Aorta (tissue), 5 donors: ENCODE measurements around the gene PTGFRN. TPM values are rescaled to one million over a fixed set of nuclear protein-coding genes. Genes with fewer than 3 reads are reported as not detected.

Source experiments
- ATAC-seq: fragments of 200-7000 bp; cut with Tn5 transposase; one replicate; pipeline ENCODE4 v1.9.1; 2022; ENCODE audit warnings: moderate library complexity; ENCODE audit not compliant: low FRiP score
- DNase-seq, 2 donors: peaks; one replicate each; pipeline ENCODE4 v3.0.0-alpha.2; 2020
- H3K27ac ChIP-seq, 2 donors: one replicate each; pipeline ENCODE4 v1.5.1; 2013; ENCODE audit warnings: low read length in 2 of 2, mild to moderate bottlenecking in 2 of 2, moderate library complexity in 2 of 2, control low read depth in 1 of 2, inconsistent platforms in 1 of 2, low read depth in 1 of 2
- H3K27me3 ChIP-seq, 2 donors: one replicate each; pipeline ENCODE4 v1.6.1; 2013; ENCODE audit warnings: control low read depth in 1 of 2, low read length in 1 of 2, mild to moderate bottlenecking in 1 of 2, moderate library complexity in 1 of 2; ENCODE audit not compliant: insufficient read depth in 2 of 2, control insufficient read depth in 1 of 2
- H3K36me3 ChIP-seq, 2 donors: one replicate each; pipeline ENCODE4 v1.6.1; 2013; ENCODE audit warnings: control low read depth in 1 of 2, low read length in 1 of 2, mild to moderate bottlenecking in 1 of 2; ENCODE audit not compliant: insufficient read depth in 2 of 2, control insufficient read depth in 1 of 2
- H3K4me1 ChIP-seq, 2 donors: one replicate each; pipeline ENCODE4 v1.6.1; 2013; ENCODE audit warnings: low read length in 2 of 2, control low read depth in 1 of 2, mild to moderate bottlenecking in 1 of 2, moderate library complexity in 1 of 2; ENCODE audit not compliant: insufficient read depth in 2 of 2, control insufficient read depth in 1 of 2
- H3K4me3 ChIP-seq, 2 donors: one replicate each; pipeline ENCODE4 v1.5.1; 2013; ENCODE audit warnings: low read length in 2 of 2, control low read depth in 1 of 2, mild to moderate bottlenecking in 1 of 2
- H3K9me3 ChIP-seq: one replicate; pipeline ENCODE4 v1.6.1; 2013; ENCODE audit warnings: mild to moderate bottlenecking, low read length; ENCODE audit not compliant: control insufficient read depth
- WGBS, 2 donors: extraction: QIAGEN DNeasy Blood & Tissue Kit; methylation state at CpG; one replicate each; pipeline ENCODE4 v1.1.7; 2013; 5-methylcytosine and 5-hydroxymethylcytosine counted together
- intact Hi-C, 2 donors: fragments of 100-400 bp; cut with DNase I; formaldehyde crosslinking; loops; one replicate each; pipeline versions ENCODE4 v1.14.2 to v1.15.0; 2022
- polyA plus RNA-seq, 2 donors: library from polyadenylated mRNA; stranded (reverse); fragments of 200-250 nt; gene quantifications; one replicate each; pipeline ENCODE4 v1.2.3, GENCODE V29; 2013
- total RNA-seq, 2 donors: library from RNA; stranded (reverse); fragmentation: NEBNext Ultra II Directional; extraction: Animal tissue kit (Norgen Biotek cat#: 25700); gene quantifications; one replicate each; pipeline ENCODE4 v1.2.1, GENCODE V29; 2021
- donor health status: healthy with polysubstance abuse.
- donor health status: Bipolar disorder and iron deficiency.
- donor health status: DM: no; HTN: no; CAD: no.
- donor health status: DM: no; HTN: no; CAD: no.
- donor health status: DM: yes; HTN: yes; CAD: no.

The PTGFRN gene
- total and polyA plus RNA-seq, 4 donors: 3.8 to 75.0 (median 22.5) TPM

DNA sequence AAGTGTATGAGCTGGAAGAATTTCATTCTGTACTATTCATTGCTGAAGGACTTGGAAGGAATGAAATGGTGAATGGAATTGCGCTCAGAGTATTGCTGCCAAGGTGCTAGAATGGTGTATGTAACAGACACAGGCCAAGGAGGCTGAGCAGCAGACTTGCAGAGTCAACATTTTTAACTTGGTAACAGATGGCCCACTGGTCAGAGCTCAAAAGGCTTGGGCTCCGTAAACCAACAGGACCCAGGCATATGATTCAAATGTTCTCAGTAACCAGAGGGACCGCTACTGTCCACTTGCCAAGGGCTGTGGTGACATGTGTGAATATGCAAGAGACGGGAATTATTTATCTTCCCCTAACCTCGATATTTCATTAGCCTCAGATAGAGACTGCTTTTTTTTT is 28.8 kb upstream of the PTGFRN start:
- Histone ChIP-seq H3K9me3 (no peaks in the 10 kb centered on the region), H3K27ac (no peak overlapping the region), H3K36me3 (no peaks in the 10 kb centered on the region), H3K4me3 (no peak overlapping the region), H3K27me3 (no peaks in the 10 kb centered on the region), H3K4me1 (no peaks in the 10 kb centered on the region)
- no peak for DNase-seq
- WGBS, 2 donors: 87 to 88% methylated on average over 5 of the region's 5 CpGs
- intact Hi-C loops: no loop called here
- no peak for ATAC-seq

- Histone ChIP-seq H3K4me3 (no peak overlapping the region), H3K27me3 (no peaks in the 10 kb centered on the region), H3K27ac (no peak overlapping the region), H3K4me1 (peaks cover 0 to 2% of the 10 kb centered on the region in 2 donors), H3K9me3 (no peaks in the 10 kb centered on the region), H3K36me3 (no peaks in the 10 kb centered on the region)
- WGBS, 2 donors: 78 to 82% methylated on average over 9 of the region's 9 CpGs
- ATAC-seq (peak; percentile 74), DNase-seq (peak in 1 of 2 donors; percentile 56)
- intact Hi-C loops: no loop called here
Measured at GRCh38 chr1:116881879-116882520, 27.7 kb upstream of the PTGFRN start.

GRCh38 chr1:116882866-116883265 is 26.9 kb upstream of the PTGFRN start:
- Histone ChIP-seq H3K27me3 (no peaks in the 10 kb centered on the region), H3K4me3 (no peak overlapping the region), H3K27ac (no peak overlapping the region), H3K9me3 (no peaks in the 10 kb centered on the region), H3K4me1 (peaks cover 0 to 2% of the 10 kb centered on the region in 2 donors), H3K36me3 (no peaks in the 10 kb centered on the region)
- no peak for DNase-seq
- intact Hi-C loops: no loop called here
- 89 to 91% methylated on average over 4 of the region's 4 CpGs for WGBS, 2 donors
- no peak for ATAC-seq

GRCh38 chr1:116886291-116886878 is 23.3 kb upstream of the PTGFRN start:
- intact Hi-C loops: no loop called here
- Histone ChIP-seq H3K9me3 (no peaks in the 10 kb centered on the region), H3K4me3 (no peak overlapping the region), H3K27me3 (no peaks in the 10 kb centered on the region), H3K27ac (peak overlapping the region in 1 of 2 donors; percentile 64), H3K36me3 (no peaks in the 10 kb centered on the region), H3K4me1 (peaks cover 0 to 2% of the 10 kb centered on the region in 2 donors)
- 52 to 73% methylated on average over 1 of the region's 1 CpG for WGBS, 2 donors
- DNase-seq: no peak
- no peak for ATAC-seq

DNA sequence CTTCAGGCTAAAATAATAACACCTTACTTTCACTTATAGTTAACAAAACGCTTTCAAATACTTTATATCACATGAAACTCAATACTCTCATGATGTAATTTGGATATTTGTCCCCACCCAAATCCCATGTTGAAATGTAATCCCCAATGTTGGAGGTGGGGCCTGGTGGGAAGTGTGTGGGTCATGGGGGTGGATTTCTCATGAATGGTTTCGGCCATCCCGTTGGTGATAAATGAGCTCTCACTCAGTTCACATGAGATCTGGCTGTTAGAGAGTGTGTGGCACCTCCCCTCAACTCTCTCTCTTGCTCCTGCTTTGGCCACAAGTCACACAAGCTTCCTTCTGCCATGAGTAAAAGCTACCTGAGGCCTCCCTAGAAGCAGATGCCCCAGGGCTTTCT is 22.5 kb upstream of the PTGFRN start:
- Histone ChIP-seq H3K36me3 (no peaks in the 10 kb centered on the region), H3K4me1 (peaks cover 0 to 2% of the 10 kb centered on the region in 2 donors), H3K9me3 (no peaks in the 10 kb centered on the region), H3K27ac (no peak overlapping the region), H3K27me3 (no peaks in the 10 kb centered on the region), H3K4me3 (no peak overlapping the region)
- DNase-seq: no peak
- intact Hi-C loops: no loop called here
- 81 to 89% methylated on average over 3 of the region's 3 CpGs for WGBS, 2 donors
- ATAC-seq: no peak

GRCh38 chr1:116889380-116889779 is 20.3 kb upstream of the PTGFRN start:
- 77 to 81% methylated on average over 4 of the region's 4 CpGs for WGBS, 2 donors
- H3K36me3 ChIP-seq: no peaks in the 10 kb centered on the region
- no peaks in the 10 kb centered on the region for H3K9me3 ChIP-seq
- peak in 1 of 2 donors; percentile 66 for DNase-seq
- no peaks in the 10 kb centered on the region for H3K27me3 ChIP-seq
- no peak for ATAC-seq
- intact Hi-C loops: no loop called here
- H3K27ac ChIP-seq: no peak overlapping the region
- H3K4me1 ChIP-seq: peaks cover 0 to 2% of the 10 kb centered on the region in 2 donors
- H3K4me3 ChIP-seq: no peak overlapping the region

- no peak for DNase-seq
- no peak for ATAC-seq
- intact Hi-C loops: no loop called here
- H3K36me3 ChIP-seq: no peaks in the 10 kb centered on the region
- H3K4me1 ChIP-seq: no peaks in the 10 kb centered on the region
- H3K27me3 ChIP-seq: no peaks in the 10 kb centered on the region
- 89 to 92% methylated on average over 5 of the region's 5 CpGs for WGBS, 2 donors
- no peak overlapping the region for H3K27ac ChIP-seq
- no peaks in the 10 kb centered on the region for H3K9me3 ChIP-seq
- no peak overlapping the region for H3K4me3 ChIP-seq
Measured at GRCh38 chr1:116891396-116892079, 18.2 kb upstream of the PTGFRN start.

GRCh38 chr1:116895073-116895472 is 14.6 kb upstream of the PTGFRN start:
- intact Hi-C loops: no loop called here
- H3K4me3 ChIP-seq: no peak overlapping the region
- no peaks in the 10 kb centered on the region for H3K36me3 ChIP-seq
- 88% methylated on average over 1 of the region's 1 CpG for WGBS, 2 donors
- H3K9me3 ChIP-seq: no peaks in the 10 kb centered on the region
- H3K4me1 ChIP-seq: no peaks in the 10 kb centered on the region
- DNase-seq (no peak), ATAC-seq (no peak)
- H3K27ac ChIP-seq: no peak overlapping the region
- H3K27me3 ChIP-seq: no peaks in the 10 kb centered on the region

- no peak for DNase-seq
Measured at GRCh38 chr1:116899529-116899928, 10.2 kb upstream of the PTGFRN start.

More at GRCh38 chr1:116899529-116899928, 10.2 kb upstream of the PTGFRN start:
- Histone ChIP-seq H3K4me3 (no peak overlapping the region), H3K27me3 (no peaks in the 10 kb centered on the region), H3K4me1 (no peaks in the 10 kb centered on the region), H3K27ac (no peak overlapping the region), H3K36me3 (no peaks in the 10 kb centered on the region), H3K9me3 (no peaks in the 10 kb centered on the region)
- ATAC-seq: no peak
- intact Hi-C loops: no loop called here
